Hepatocyte (in vitro differentiated cells): ENCODE measurements around the gene SRP72. TPM values are rescaled to one million over a fixed set of nuclear protein-coding genes. Genes with fewer than 3 reads are reported as not detected.

Experiments used
- DNase-seq: peaks from one replicate; pipeline ENCODE4 v3.0.0-alpha.2; 2016; ENCODE audit warnings: low spot score
- H2AFZ ChIP-seq: fragments of 200-600 bp; sonication (generic); 2 replicates; pipeline ENCODE4 v1.6.0; 2016; ENCODE audit warnings: antibody characterized with exemption, mild to moderate bottlenecking
- H3K27ac ChIP-seq: fragments of 200-600 bp; sonication (generic); 2 replicates; pipeline ENCODE4 v1.5.1; 2016; ENCODE audit warnings: mild to moderate bottlenecking
- H3K27me3 ChIP-seq: fragments of 200-600 bp; sonication (generic); 2 replicates; pipeline ENCODE4 v1.6.1; 2016
- H3K36me3 ChIP-seq: fragments of 200-600 bp; sonication (generic); replicated peaks from 2 replicates; pipeline ENCODE4 v1.5.1; 2016; ENCODE audit warnings: low read depth; ENCODE audit not compliant: insufficient read depth
- H3K4me1 ChIP-seq: fragments of 200-600 bp; sonication (generic); 2 replicates; pipeline ENCODE4 v1.5.1; 2016; ENCODE audit warnings: mild to moderate bottlenecking, moderate library complexity; ENCODE audit not compliant: insufficient read depth
- H3K4me2 ChIP-seq: fragments of 200-600 bp; sonication (generic); 2 replicates; pipeline ENCODE4 v1.6.0; 2016
- H3K4me3 ChIP-seq: fragments of 200-600 bp; sonication (generic); 2 replicates; pipeline ENCODE4 v1.5.1; 2016; ENCODE audit warnings: mild to moderate bottlenecking
- H3K79me2 ChIP-seq: fragments of 200-600 bp; sonication (generic); 2 replicates; pipeline ENCODE4 v1.6.0; 2017; ENCODE audit warnings: mild to moderate bottlenecking
- H3K9me2 ChIP-seq: fragments of 200-600 bp; sonication (generic); replicated peaks from 2 replicates; pipeline ENCODE4 v1.6.0; 2017; ENCODE audit warnings: mild to moderate bottlenecking; ENCODE audit not compliant: insufficient read depth
- H3K9me3 ChIP-seq: fragments of 200-600 bp; sonication (generic); 2 replicates; pipeline ENCODE4 v1.5.1; 2016; ENCODE audit warnings: low read depth, mild to moderate bottlenecking
- H4K20me1 ChIP-seq: fragments of 200-600 bp; sonication (generic); 2 replicates; pipeline ENCODE4 v1.6.0; 2016; ENCODE audit warnings: mild to moderate bottlenecking; ENCODE audit not compliant: insufficient read depth, poor library complexity, severe bottlenecking
- EZH2 ChIP-seq: fragments of 200-600 bp; sonication (generic); IDR thresholded peaks from 2 replicates; pipeline ENCODE4 v1.6.1; 2016; ENCODE audit warnings: antibody characterized with exemption, mild to moderate bottlenecking, borderline replicate concordance
- EZH2phosphoT487 ChIP-seq: fragments of 200-600 bp; sonication (generic); IDR thresholded peaks from one replicate; pipeline ENCODE4 v1.6.1; 2018; ENCODE audit warnings: antibody characterized with exemption, mild to moderate bottlenecking, low read depth, moderate library complexity; ENCODE audit not compliant: unreplicated experiment, severe bottlenecking
- WGBS: methylation state at CpG from one replicate; pipeline ENCODE4 v1.1.6; 2016; ENCODE audit warnings: low lambda C conversion rate; ENCODE audit errors: missing lambda C conversion rate; 5-methylcytosine and 5-hydroxymethylcytosine counted together
- polyA plus RNA-seq: library from polyadenylated mRNA; unstranded; fragments of >200 nt; fragmentation: Nextera tagmentation; extraction: Ambion mirVana; gene quantifications from 2 replicates; pipeline ENCODE4 v1.2.1, GENCODE V29; 2016
- total RNA-seq: library from RNA; depleted of rRNA; stranded (reverse); fragments of >200 nt; gene quantifications from 2 replicates; pipeline ENCODE4 v1.2.3, GENCODE V29; 2014
- TF ChIP-seq, protein P1 (sequence below): fragments of 200-600 bp; sonication (generic); IDR thresholded peaks from 2 replicates; pipeline ENCODE4 v1.5.1; 2016; ENCODE audit warnings: antibody characterized with exemption, mild to moderate bottlenecking; ENCODE audit not compliant: poor library complexity

SRP72 gene
- total and polyA plus RNA-seq, 2 experiments from 2014 or later, result 58.8 to 79.4 TPM

DNA sequence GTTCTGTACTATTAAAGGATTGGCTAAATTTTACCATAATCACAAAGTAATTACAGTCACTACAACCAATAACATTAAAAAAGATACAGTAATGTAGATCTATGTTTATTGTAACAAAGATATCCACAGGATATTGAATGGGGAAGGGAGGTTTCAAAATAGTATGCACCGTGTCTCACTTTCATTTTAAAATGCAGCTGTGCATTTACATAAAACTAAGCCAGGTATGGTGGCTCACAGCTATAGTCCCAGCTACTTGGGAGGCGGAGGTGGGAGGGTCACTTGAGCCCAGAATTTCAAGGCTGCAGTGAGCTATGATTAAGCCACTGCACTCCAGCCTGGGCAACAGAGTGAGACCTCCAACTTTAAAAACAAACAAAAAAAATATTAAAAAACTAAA is 8.5 kb downstream of the SRP72 start:
- H3K36me3 ChIP-seq, result no peaks in the 10 kb centered on the region
- H3K4me3 ChIP-seq, result no peak overlapping the region
- H3K4me2 ChIP-seq, result no peak overlapping the region
- no peak for DNase-seq
- H3K79me2 ChIP-seq, result peaks cover 16% of the 10 kb centered on the region
- H4K20me1 ChIP-seq, result no peaks in the 10 kb centered on the region
- no peaks in the 10 kb centered on the region for H3K4me1 ChIP-seq
- no peak overlapping the region for H3K27ac ChIP-seq
- TF ChIP-seq EZH2 (no peak), EZH2phosphoT487 (no peak)
- TF ChIP-seq, protein P1, sequence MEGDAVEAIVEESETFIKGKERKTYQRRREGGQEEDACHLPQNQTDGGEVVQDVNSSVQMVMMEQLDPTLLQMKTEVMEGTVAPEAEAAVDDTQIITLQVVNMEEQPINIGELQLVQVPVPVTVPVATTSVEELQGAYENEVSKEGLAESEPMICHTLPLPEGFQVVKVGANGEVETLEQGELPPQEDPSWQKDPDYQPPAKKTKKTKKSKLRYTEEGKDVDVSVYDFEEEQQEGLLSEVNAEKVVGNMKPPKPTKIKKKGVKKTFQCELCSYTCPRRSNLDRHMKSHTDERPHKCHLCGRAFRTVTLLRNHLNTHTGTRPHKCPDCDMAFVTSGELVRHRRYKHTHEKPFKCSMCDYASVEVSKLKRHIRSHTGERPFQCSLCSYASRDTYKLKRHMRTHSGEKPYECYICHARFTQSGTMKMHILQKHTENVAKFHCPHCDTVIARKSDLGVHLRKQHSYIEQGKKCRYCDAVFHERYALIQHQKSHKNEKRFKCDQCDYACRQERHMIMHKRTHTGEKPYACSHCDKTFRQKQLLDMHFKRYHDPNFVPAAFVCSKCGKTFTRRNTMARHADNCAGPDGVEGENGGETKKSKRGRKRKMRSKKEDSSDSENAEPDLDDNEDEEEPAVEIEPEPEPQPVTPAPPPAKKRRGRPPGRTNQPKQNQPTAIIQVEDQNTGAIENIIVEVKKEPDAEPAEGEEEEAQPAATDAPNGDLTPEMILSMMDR, result no peak
- 98% methylated on average over 2 of the region's 2 CpGs for WGBS
- no peaks in the 10 kb centered on the region for H3K27me3 ChIP-seq
- no peaks in the 10 kb centered on the region for H3K9me2 ChIP-seq
- no peaks in the 10 kb centered on the region for H3K9me3 ChIP-seq
- no peak overlapping the region for H2AFZ ChIP-seq

DNA sequence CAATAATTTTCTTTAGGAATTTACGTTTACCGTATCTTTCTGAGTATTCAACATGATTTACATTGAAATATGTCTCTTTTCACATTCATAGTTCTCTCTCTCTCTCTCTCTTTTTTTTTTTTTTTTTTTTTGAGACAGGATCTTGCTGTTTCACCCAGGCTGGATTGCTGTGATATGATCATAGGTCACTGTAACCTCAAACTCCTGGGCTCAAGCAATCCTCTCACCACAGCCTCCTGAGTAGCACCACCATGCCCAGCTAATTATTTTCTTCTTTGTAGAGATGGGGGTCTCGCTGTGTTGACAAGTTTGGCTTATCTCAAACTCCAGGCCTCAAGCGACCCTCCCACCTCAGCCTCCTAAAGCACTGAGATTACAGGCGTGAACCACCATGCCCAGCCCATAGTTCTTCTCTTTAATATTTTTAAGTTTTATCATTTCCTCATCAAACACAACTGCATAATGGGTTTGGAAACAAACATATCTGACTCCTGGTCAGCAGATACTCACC is 9.8 kb downstream of the SRP72 start:
- H3K4me1 ChIP-seq, result no peaks in the 10 kb centered on the region
- H3K4me2 ChIP-seq, result no peak overlapping the region
- DNase-seq, result no peak
- H3K79me2 ChIP-seq, result peaks cover 6% of the 10 kb centered on the region
- H3K36me3 ChIP-seq, result no peaks in the 10 kb centered on the region
- no peak overlapping the region for H3K27ac ChIP-seq
- no peaks in the 10 kb centered on the region for H3K27me3 ChIP-seq
- H3K9me2 ChIP-seq, result no peaks in the 10 kb centered on the region
- 97% methylated on average over 5 of the region's 5 CpGs for WGBS
- H3K9me3 ChIP-seq, result no peaks in the 10 kb centered on the region
- no peak overlapping the region for H3K4me3 ChIP-seq
- TF ChIP-seq EZH2phosphoT487, result no peak
- TF ChIP-seq, protein P1, result no peak
- no peak for TF ChIP-seq EZH2
- no peaks in the 10 kb centered on the region for H4K20me1 ChIP-seq
- no peak overlapping the region for H2AFZ ChIP-seq

DNA sequence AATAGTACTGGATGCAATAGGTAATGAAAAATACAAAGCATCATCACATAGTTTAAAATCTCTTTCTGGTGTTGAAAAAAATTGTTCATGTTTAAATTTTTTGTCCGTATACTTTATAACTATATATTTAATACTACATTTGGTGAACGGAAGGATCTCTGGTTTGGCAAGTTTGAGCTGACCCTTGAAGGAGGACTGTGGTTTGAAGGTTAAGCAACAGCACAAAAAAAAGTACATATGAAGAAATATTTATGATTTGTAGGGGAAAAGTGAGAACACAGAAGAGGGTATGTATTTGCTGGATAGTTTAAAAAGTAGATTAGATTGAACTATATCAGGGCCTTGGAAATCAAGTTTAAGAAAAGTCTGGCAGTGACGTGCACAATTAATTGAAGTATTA is 13.3 kb downstream of the SRP72 start:
- H3K27me3 ChIP-seq, result no peaks in the 10 kb centered on the region
- no peak overlapping the region for H2AFZ ChIP-seq
- no peaks in the 10 kb centered on the region for H3K36me3 ChIP-seq
- H3K79me2 ChIP-seq, result no peaks in the 10 kb centered on the region
- H3K4me1 ChIP-seq, result no peaks in the 10 kb centered on the region
- WGBS, result 94% methylated on average over 3 of the region's 3 CpGs
- no peaks in the 10 kb centered on the region for H3K9me2 ChIP-seq
- no peak overlapping the region for H3K27ac ChIP-seq
- DNase-seq, result no peak
- TF ChIP-seq, protein P1, result no peak
- TF ChIP-seq EZH2phosphoT487 (no peak), EZH2 (no peak)
- no peak overlapping the region for H3K4me3 ChIP-seq
- no peaks in the 10 kb centered on the region for H3K9me3 ChIP-seq
- no peaks in the 10 kb centered on the region for H4K20me1 ChIP-seq
- no peak overlapping the region for H3K4me2 ChIP-seq

DNA sequence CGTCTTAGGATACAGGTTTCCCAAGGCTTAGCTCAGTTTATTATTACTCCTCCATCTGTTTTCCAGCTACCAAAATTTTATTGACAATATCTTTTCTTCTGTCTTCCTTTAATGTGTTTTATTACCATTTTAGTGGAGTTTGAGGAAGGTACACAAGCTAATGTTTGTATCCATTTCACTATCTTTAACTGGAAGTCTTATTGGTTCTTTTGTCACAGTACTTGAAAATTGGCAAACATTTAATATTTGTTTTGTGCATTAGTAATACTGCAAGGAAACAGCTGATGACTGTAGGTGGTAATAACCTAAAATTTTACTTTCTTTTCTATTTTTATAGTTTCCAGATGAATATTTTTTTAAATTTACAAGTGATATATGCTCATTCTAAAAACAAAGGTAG is 28.8 kb downstream of the SRP72 start:
- Histone ChIP-seq H3K4me3 (no peak overlapping the region), H4K20me1 (no peaks in the 10 kb centered on the region), H2AFZ (no peak overlapping the region), H3K27ac (no peak overlapping the region), H3K9me2 (no peaks in the 10 kb centered on the region), H3K27me3 (no peaks in the 10 kb centered on the region), H3K79me2 (no peaks in the 10 kb centered on the region), H3K4me1 (no peaks in the 10 kb centered on the region), H3K9me3 (no peaks in the 10 kb centered on the region), H3K4me2 (no peak overlapping the region), H3K36me3 (no peaks in the 10 kb centered on the region)
- TF ChIP-seq EZH2 (no peak), EZH2phosphoT487 (no peak)
- TF ChIP-seq, protein P1, result no peak
- WGBS, result 96% methylated on average over 1 of the region's 1 CpG
- DNase-seq, result no peak
